Stimulated activated CD8-positive, alpha-beta memory T cell treated with anti-CD3 and anti-CD28 coated beads, Interleukin-4, amount 100 ng/mL, for 24 hours (primary cell): ENCODE measurements around the gene FBXL13.
"Not testable (repeated sequence)": the region's sequence is repeated elsewhere in the genome, so short reads cannot be mapped to it uniquely, and the experiment has no call there.

ENCODE experiments used
- DNase-seq: peaks from one replicate; pipeline ENCODE4 v3.0.0-alpha.2; 2020; ENCODE audit warnings: low read depth

The FBXL13 gene

DNA sequence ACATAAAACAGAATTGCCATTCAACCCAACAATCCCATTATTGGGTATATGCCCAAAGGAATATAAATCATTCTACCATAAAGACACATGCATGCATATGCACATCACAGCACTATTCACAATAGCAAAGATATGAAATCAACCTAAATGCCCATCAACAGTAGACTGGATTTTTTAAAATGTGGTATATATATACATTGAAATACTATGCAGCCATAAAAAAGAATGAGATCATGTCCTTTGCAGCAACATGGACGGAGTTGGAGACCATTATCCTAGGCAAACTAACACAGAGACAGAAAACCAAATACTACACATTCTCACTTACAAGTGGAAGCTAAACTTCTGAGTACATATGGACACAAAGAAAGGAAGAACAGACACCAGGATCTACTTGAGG is 51.0 kb downstream of the FBXL13 start:
- not testable (repeated sequence) for DNase-seq

DNA sequence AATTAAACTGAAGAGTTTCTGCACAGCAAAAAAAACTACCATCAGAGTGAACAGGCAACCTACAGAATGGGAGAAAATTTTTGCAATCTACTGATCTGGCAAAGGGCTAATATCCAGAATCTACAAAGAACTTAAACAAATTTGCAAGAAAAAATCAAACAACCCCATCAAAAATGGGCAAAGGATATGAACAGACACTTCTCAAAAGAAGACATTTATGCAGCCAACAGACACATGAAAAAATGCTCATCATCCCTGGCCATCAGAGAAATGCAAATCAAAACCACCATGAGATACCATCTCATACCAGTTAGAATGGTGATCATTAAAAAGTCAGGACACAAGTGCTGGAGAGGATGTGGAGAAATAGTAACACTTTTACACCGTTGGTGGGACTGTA is 53.1 kb downstream of the FBXL13 start:
- DNase-seq, result not testable (repeated sequence)

DNA sequence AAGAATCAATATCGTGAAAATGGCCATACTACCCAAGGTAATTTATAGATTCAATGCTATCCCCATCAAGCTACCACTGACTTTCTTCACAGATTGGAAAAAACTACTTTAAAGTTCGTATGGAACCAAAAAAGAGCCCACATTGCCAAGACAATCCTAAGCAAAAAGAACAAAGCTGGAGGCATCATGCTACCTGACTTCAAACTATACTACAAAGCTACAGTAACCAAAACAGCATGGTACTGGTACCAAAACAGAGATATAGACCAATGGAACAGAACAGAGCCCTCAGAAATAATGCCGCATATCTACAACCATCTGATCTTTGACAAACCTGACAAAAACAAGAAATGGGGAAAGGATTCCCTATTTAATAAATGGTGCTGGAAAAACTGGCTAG is 53.7 kb downstream of the FBXL13 start:
- DNase-seq, result not testable (repeated sequence)

DNA sequence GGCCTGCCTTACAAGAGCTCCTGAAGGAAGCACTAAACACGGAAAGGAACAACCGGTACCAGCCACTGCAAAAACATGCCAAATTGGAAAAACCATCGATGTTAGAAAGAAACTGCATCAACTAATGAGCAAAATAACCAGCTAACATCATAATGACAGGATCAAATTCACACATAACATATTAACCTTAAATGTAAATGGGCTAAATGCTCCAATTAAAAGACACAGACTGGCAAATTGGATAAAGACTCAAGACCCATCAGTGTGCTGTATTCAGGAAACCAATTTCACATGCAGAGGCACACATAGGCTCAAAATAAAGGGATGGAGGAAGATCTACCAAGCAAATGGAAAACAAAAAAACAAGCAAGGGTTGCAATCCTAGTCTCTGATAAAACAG is 56.3 kb downstream of the FBXL13 start:
- not testable (repeated sequence) for DNase-seq

DNA sequence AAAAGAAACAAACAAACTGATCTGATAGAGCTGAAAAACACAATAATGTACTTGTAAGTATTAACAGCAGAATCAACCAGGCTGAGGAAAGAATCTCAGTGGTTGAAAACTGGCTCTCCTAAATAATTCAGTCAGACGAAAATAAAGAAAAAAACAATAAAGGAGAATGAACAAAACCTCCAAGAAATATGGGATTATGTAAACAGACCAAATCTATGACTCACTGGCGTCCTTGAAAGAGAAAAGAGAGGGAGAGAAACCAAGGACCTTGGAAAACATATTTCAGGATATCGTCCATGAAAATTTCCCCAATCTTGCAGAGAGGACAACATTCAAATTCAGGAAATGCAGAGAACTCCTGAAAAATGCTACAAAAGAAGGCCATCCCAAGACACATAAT is 62.9 kb downstream of the FBXL13 start:
- DNase-seq, result no peak

DNA sequence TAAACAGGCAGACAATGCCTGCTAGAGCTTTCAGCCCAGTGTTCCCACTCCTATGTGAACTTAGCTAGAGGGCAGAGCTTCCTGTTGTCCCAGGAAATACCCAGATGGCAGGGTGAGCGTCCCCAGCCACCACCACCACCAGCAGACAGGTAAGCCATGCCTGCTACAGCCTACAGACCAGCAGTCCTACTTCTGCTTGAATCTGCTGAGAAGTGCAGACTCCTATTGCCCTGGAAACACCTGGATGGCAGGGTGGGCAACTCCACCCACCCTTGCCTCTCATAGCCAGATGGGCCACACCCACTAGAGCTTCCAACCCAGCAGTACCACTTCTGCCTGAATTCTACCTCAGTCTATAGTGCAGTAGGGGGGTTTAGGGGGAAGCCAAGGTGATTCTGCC is 64.4 kb downstream of the FBXL13 start:
- no peak for DNase-seq

DNA sequence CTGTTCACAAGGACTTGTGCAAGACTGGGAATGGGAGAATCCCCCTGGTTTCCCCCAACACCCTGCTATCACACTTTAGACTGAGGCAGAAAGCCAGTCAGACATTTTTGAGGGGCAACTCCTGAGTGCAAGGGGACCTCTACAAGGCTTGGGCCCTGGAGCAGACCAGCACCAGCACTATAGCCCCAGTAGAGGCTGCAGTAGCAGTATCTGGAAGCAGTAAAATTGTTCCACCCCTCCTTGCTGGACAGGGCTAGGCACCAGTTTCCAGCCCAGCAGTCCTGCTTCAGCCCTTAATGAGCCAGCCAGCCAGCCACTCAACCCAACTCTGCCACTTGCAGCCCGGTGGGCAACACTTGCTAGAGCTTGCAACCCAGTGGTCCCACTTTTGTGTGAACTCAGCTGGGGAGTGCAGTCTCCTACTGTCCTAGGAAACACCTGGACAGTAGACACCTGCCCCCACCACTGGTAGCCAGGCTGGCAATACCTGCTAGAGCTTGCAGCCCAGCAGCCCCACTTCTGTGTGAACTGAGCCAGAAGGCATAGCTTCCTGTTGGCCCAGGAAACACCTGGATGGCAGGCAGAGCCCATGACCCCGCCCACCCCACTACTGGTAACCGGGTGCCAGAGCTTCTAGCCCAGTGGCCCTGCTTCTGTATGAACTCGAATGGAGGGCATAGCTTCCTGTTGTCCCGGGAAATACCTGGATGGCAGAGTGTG is 65.0 kb downstream of the FBXL13 start:
- DNase-seq, result no peak

DNA sequence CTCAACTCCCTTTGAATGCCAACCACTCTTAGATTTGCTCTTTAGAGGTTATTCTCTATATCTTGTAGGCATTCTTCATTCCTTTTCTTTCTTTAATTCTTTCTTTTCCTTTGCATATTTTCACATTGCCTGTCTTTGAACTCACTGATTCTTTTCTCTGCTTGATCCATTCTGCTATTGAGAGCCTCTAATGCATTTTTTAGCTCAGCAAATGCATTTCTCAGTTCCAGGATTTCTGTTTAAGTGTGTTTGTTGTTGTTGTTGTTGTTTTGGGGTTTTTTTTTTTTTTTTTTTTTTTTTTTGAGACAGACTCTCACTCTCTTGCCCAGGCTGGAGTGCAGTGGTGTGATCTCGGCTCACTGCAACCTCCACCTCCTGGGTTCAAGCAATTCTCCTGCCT is 71.6 kb downstream of the FBXL13 start:
- DNase-seq, result no peak

DNA sequence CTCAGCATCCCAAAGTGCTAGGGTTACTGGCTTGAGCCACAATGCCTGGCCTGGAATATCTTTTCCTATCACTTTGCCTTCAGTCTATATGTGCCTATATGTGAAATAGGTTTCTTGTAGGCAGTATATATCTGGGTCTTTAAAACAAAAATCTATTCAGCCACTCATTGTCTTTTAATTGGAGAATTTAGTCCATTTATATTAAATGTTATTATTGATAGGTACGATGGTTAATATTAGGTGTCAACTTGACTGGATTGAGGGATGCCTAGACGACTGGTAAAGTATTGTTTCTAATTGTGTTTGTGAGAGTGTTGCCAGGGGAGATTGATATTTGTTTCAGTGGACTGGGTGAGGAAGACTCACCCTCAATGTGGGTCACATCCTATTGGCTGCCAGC is 73.4 kb downstream of the FBXL13 start:
- DNase-seq, result no peak

DNA sequence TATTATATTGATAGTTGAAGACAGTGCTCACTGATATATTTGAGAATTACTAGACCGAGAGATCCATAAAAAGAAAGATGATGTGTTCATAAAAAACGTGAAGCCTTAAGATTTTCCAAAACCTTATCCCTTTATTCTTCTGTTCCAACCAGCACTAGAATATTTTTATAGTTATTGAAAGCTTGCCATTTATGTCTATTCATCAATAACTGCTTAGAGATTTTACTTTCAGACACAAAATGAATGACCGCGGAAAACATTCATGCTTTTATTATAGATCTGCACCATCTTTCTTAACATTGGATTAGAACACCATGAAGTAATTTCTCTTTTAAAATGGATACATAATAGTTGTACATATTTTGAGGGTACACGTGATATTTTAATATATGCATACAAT is 77.6 kb downstream of the FBXL13 start:
- DNase-seq, result no peak

DNA sequence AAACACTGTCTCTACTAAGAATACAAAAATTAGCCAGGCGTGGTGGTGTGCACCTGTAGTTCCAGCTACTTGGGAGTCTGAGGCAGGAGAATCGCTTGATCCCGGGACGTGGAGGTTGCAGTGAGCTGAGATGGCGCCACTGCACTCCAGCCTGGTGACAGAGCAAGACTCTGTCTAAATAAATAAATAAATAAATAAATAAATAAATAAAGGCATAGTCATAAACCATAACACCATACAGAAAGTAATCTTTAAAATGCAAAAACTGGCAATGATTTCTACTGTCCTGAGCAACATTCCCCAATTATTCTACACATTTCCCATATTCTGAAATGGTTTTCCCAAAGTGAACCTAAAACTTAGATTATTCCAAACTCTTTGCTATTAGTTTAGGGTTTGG is 79.0 kb downstream of the FBXL13 start:
- DNase-seq, result not testable (repeated sequence)

DNA sequence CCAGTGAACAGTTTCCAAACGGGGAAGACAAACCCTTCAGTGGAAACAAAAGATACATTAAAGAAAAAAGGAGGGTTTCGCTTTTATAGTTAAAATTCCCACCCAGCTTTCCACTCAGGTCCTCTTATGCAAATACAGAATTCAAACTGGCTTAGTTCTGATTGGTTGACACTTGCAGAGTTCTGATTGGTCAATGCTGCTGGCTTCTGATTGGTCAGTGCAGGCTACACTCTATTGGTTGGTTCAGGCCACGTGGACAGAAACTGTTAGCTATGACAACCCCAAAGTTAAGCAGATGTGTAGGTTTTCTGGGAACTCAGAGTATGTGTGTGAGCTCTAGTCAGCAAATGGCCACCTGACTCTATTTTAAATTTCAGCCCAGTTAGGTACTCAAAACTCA is 80.0 kb downstream of the FBXL13 start:
- no peak for DNase-seq

DNA sequence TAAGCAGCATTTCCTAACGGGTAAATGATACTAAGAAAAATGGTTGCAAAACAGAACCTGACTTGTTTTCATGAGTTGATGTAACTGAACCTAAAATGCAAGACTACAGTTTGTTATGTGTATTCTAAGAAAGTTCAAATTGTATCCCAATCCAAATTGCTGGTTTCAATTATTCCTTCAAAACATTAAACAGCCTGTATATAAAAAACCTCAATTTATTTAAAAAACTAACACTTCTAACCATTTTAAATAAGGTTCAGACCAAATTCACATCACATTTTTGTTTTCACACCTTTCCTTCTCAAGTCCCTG is 80.9 kb downstream of the FBXL13 start:
- no peak for DNase-seq

DNA sequence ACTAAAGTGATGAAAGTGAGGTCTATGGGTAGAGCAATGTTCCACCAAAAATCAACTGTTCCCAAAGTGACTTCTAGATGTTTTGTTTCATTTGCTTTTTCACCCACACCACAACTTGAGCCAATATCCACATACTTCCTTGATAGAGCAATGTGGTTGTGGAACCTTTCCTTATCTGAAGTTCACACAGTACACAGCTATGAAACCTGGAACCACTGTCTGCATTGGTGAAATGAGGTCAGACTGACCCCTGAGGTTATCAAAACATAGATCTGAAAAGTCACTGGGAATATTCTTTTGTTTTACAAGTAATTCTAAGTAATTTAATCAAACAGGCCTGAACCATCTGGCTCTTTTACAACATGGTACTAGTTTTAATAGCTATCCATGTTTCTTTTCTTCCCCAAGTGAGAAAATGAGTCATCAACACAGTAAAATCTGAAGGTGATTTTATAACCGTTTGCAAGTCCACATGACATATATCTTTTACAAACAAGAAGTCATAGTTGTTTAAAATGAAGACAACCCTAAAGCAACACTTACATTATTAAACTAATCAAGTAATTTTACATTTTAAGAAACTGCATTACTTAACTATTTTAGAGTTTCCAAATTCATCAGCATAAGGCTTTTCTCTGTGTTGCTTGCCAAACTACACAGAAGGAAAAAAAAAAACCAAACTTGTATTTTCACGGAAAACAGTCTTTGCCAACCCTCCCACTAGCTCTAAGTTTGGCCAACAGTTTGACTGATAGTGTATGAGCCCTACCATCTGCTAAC is 81.5 kb downstream of the FBXL13 start:
- DNase-seq, result no peak

DNA sequence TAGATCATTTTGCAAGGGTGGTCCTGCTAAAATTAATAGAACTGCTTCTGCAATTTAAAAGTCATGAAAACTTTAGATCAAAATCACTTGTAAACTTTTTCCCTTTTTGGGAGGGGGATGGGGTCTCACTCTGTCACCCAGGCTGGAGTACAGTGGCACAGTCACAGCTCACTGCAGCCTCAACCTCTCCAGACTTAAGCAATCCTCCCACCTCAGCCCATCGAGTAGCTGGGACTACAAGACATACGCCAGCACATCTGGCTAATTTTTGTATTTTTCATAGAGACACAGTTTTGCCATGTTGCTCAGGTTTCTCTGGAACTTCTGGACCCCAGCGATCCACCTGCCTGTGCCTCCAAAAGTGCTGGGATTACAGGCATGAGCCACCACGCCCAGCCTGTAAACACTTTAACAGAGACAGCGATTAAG is 82.1 kb downstream of the FBXL13 start:
- DNase-seq, result no peak

DNA sequence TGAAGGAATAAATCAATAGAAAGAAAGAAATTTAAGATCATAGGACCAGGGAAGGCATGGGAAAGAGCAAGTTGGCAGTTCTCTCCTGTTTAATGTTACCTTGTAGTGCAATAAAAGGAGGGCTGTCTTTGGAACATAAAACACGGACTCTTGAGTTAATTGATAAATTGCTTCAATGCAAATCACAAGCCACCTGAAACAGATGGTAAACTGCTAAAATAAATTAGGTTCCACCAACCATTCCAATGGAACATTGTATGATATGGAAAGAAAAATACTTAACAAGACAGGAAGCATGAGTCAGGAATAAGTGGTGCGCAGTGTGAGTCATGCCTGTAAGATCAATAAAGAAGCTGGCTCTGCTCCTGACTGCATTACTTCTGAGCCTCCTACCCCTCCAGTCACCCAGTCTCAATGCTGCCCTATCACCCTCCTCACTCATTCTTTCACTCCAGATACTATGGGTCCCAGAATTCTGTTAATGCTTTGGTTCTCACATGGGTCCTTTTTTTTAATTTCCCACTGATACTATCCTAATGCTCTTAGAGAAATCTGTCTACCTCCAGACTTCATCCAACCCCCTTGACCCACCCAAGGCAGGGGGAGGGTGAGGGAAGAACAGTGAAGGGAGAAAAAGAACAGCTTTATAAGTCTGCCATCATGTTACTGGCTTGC is 82.9 kb downstream of the FBXL13 start:
- no peak for DNase-seq

DNA sequence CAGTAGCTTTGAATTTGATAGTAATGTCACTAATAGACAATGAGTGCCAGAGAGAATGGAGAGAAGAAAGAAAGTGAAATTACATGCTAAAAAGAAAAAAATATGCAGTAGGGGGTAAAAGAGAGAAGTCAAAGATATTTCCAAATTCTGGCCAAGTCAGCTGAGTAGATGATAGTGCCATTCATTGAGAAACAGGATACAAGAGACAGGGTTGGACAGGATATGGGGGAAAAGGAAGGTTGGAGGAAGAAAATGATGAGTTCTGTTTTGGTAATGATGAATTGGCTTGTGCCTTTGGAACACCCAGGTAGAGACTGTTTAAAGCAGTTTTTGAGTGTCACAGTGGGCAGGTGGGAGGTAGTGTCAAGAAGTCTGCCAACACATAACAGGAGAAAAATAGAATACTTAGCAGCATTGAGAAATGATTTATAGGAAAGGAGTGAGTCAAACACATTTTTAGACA is 83.5 kb downstream of the FBXL13 start:
- no peak for DNase-seq

DNA sequence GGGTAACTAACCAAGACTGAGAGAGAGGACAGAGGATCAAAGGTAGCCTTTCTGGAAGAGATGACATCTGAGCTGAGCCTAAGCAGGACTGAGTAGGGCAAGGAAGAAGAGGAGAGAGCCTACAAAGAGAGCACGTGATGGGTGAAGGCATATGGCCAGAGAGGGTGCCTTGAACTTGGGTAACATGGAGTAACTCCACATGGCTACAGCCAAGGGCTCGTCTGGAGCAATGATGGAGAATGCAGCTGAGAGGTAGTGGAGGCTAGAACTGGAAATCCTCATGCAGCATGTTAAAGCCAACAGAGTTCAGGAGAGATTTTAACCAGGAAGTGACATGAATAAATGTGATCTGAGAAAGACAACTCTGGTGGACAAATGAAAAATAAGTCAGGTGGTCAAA is 84.0 kb downstream of the FBXL13 start:
- DNase-seq, result no peak

DNA sequence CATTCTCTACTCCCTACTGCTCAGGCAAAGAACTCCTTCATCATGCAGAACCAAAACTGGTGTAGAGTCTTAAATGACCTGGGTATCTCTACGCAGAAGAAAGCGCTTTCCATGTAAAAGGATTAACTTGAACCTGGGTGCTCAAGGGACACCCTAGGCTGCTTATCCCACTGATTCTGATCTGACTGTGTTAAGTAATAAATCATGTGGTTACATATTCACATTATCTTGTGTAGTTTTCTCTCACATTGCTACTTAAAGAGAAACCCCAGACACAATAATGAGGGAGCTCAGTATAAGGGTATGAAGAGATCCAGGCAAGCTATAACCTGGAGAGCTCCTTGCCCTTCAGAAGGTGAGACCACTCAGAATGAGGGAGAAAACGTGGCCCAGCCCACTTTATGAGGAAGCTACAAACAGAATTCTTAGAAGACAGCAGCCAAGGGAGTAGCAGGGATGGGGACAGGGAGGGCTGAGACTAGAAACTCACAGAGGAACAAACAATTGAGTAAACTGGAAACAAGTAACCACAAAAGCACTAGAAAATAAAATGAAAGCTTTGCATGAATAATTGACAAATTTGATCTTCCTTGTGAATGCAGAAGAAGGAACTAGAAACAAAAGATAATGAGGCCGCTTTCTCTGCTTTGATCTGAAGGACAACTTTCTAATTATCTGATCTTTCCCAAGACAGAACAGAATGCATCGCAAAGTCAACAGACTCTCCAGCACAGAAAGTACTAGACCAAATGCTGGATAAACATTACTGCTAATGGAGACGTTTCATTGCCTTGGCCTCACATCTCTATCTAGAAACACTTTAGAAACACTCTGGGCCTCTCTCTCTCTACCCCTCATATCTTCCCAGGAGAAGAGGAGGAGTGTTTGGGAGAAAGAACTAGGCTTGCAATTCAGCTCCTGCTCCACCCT is 85.7 kb downstream of the FBXL13 start:
- DNase-seq, result no peak

DNA sequence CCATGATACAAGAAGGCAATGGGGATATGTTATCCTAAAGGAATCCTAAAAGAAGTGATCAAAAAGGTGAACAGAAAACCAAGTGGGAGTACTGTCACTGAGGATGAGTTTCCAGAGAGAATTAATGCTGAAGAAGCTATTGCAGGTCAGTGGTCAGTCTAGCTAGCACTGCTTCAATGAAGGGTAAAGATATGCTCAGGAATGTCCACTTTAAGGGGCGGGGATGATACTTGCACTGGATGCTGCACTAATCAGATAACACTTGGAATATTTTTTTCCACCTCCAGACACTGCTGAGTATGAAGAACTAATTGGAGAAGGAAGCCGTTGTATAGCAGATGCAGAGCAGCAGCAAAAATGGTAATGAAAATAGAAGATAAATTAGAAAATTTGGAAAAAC is 86.5 kb downstream of the FBXL13 start:
- DNase-seq, result no peak

DNA sequence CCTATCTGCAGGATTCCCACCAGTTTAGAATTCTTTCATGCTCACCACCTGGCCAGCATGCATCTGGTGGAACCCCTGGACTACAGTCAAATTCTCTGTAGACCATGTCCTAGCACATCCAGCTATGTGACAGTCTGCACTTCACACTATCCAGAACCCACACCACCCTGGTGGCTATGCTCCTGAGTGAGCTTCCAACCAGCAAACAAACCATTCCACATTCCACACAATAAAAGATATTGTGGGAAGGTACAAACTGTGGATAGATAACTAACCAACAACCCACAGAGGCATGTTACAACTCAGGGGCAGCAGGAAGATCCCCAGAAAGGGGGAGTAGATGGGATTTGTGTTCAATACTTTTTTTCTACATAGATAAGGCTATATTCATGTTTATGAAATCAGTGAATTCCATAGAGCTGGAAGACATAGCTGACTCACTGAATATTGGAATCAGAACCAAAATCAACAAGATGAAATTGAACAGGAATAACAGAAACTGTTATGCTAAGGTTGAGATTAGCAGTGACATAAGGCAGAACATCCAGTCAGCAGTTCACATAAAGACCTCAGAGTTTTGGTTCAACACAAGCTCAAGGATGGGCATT is 89.3 kb downstream of the FBXL13 start:
- DNase-seq, result no peak

DNA sequence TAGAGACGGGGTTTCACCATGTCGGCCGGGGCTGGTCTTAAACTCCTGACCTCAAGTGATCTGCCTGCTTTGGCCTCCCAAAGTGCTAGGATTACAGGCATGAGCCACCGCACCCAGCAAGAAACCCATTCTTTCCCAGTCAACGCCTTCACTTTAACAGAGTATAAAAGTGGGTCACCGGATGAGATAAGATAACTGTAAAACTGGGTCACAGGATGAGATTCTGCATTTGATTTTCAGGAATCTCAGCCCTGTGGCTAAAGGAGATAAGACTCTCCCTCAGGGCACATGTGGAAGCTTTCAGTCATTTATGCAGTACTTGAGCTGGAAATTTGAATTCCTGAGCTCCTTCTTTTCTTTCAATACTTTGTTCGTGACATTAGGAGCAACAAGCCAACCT is 91.0 kb downstream of the FBXL13 start:
- DNase-seq, result no peak
